ENCODE measurements around the gene PRR33. TPM values are rescaled to one million over a fixed set of nuclear protein-coding genes. Genes with fewer than 3 reads are reported as not detected.

The PRR33 gene
- total RNA-seq, 2 donors from 2014 or later = not detected

GRCh38 chr11:1932681-1933080 is 41.0 kb upstream of the PRR33 start:
- DNase-seq = no peak
- H3K4me1 Mint-ChIP-seq (ENCODE audit: low read depth) = no peaks in the 10 kb centered on the region

GRCh38 chr11:1932105-1932480 is 40.4 kb upstream of the PRR33 start:
- H3K27ac Mint-ChIP-seq = no peak overlapping the region
- H3K4me3 Mint-ChIP-seq = no peak overlapping the region
- peaks cover 9% of the 10 kb centered on the region for H3K27me3 Mint-ChIP-seq (ENCODE audit: low read depth)
- DNase-seq (no peak), ATAC-seq (replicated peaks in 1 of 2) (no peak)
- H3K4me1 Mint-ChIP-seq (ENCODE audit: low read depth) = no peaks in the 10 kb centered on the region
- no peaks in the 10 kb centered on the region for H3K9me3 Mint-ChIP-seq
- H3K36me3 Mint-ChIP-seq (ENCODE audit: insufficient read depth in 2 of 2) = no peaks in the 10 kb centered on the region

More at GRCh38 chr11:1932681-1933080, 41.0 kb upstream of the PRR33 start:
- H3K9me3 Mint-ChIP-seq = no peaks in the 10 kb centered on the region
- no peaks in the 10 kb centered on the region for H3K36me3 Mint-ChIP-seq (ENCODE audit: insufficient read depth in 2 of 2)
- H3K27ac Mint-ChIP-seq = no peak overlapping the region
- H3K27me3 Mint-ChIP-seq (ENCODE audit: low read depth) = peaks cover 9% of the 10 kb centered on the region
- H3K4me3 Mint-ChIP-seq = no peak overlapping the region
- no peak for ATAC-seq (replicated peaks in 1 of 2)

DNA sequence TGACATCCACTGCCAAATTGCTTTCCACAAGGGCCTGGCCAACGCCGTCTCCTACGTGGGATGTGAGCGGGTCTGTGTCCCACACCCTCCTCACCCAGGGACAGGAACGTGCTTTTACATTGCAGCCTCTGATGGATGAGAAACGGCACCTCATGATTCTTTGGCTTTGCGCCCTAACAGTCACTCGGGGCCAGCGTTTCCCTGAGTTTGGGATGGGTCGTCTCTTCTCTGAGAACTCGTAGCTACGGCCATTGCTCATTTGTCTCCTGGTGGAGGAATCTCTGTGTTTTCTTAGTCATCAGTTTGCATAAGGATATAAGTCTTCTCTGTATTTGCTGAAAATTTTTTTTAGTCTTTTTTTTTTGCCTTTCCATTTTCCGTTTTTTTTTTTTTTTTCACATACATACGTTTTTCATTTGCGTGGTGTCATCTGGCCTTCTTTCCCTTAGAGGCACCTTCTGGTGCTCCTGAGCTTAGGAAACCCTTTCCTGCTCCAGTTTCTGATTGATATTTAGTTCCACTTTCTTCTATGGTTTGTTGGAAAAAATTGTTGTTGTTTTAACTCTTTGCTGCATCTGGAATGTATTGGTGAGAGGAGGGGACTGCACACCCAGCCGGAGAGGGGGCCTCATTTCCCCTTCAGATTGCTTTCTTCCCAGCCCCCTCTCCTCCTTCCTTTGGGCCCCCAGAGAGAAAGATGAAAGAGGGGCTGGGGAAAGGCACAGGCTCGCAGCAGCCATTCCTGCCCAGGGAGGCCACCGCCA is 39.8 kb upstream of the PRR33 start:
- Mint-ChIP-seq H3K36me3 (ENCODE audit: insufficient read depth in 2 of 2) (no peaks in the 10 kb centered on the region), H3K9me3 (no peaks in the 10 kb centered on the region), H3K4me1 (ENCODE audit: low read depth) (no peaks in the 10 kb centered on the region), H3K27me3 (ENCODE audit: low read depth) (peaks cover 9% of the 10 kb centered on the region), H3K27ac (no peak overlapping the region), H3K4me3 (no peak overlapping the region)
- DNase-seq (no peak), ATAC-seq (replicated peaks in 1 of 2) (no peak)

GRCh38 chr11:1930462-1930830 is 38.8 kb upstream of the PRR33 start:
- H3K9me3 Mint-ChIP-seq = no peaks in the 10 kb centered on the region
- no peak overlapping the region for H3K27ac Mint-ChIP-seq
- peak in 1 of 2 donors; percentile 20 for ATAC-seq (replicated peaks in 1 of 2)
- H3K4me3 Mint-ChIP-seq = no peak overlapping the region
- H3K27me3 Mint-ChIP-seq (ENCODE audit: low read depth) = peaks cover 9% of the 10 kb centered on the region
- DNase-seq = no peak
- no peaks in the 10 kb centered on the region for H3K4me1 Mint-ChIP-seq (ENCODE audit: low read depth)
- no peaks in the 10 kb centered on the region for H3K36me3 Mint-ChIP-seq (ENCODE audit: insufficient read depth in 2 of 2)

- no peak overlapping the region for H3K27ac Mint-ChIP-seq
- H3K27me3 Mint-ChIP-seq (ENCODE audit: low read depth) = peaks cover 9% of the 10 kb centered on the region
- H3K9me3 Mint-ChIP-seq = no peaks in the 10 kb centered on the region
- no peaks in the 10 kb centered on the region for H3K4me1 Mint-ChIP-seq (ENCODE audit: low read depth)
- no peaks in the 10 kb centered on the region for H3K36me3 Mint-ChIP-seq (ENCODE audit: insufficient read depth in 2 of 2)
- H3K4me3 Mint-ChIP-seq = no peak overlapping the region
- no peak for ATAC-seq (replicated peaks in 1 of 2)
- no peak for DNase-seq
Observed at GRCh38 chr11:1929621-1930461, 38.1 kb upstream of the PRR33 start.

- no peaks in the 10 kb centered on the region for H3K36me3 Mint-ChIP-seq (ENCODE audit: insufficient read depth in 2 of 2)
- no peak overlapping the region for H3K27ac Mint-ChIP-seq
- H3K9me3 Mint-ChIP-seq = no peaks in the 10 kb centered on the region
- no peaks in the 10 kb centered on the region for H3K4me1 Mint-ChIP-seq (ENCODE audit: low read depth)
- ATAC-seq (replicated peaks in 1 of 2) = no peak
- H3K27me3 Mint-ChIP-seq (ENCODE audit: low read depth) = peaks cover 9% of the 10 kb centered on the region
- H3K4me3 Mint-ChIP-seq = no peak overlapping the region
- no peak for DNase-seq
Observed at GRCh38 chr11:1928891-1929541, 37.3 kb upstream of the PRR33 start.

- H3K9me3 Mint-ChIP-seq = no peaks in the 10 kb centered on the region
- no peak overlapping the region for H3K4me3 Mint-ChIP-seq
- H3K36me3 Mint-ChIP-seq (ENCODE audit: insufficient read depth in 2 of 2) = no peaks in the 10 kb centered on the region
- no peaks in the 10 kb centered on the region for H3K4me1 Mint-ChIP-seq (ENCODE audit: low read depth)
- DNase-seq (no peak), ATAC-seq (replicated peaks in 1 of 2) (no peak)
- H3K27ac Mint-ChIP-seq = no peak overlapping the region
- H3K27me3 Mint-ChIP-seq (ENCODE audit: low read depth) = peaks cover 9% of the 10 kb centered on the region
Observed at GRCh38 chr11:1928470-1928890, 36.8 kb upstream of the PRR33 start.

DNA sequence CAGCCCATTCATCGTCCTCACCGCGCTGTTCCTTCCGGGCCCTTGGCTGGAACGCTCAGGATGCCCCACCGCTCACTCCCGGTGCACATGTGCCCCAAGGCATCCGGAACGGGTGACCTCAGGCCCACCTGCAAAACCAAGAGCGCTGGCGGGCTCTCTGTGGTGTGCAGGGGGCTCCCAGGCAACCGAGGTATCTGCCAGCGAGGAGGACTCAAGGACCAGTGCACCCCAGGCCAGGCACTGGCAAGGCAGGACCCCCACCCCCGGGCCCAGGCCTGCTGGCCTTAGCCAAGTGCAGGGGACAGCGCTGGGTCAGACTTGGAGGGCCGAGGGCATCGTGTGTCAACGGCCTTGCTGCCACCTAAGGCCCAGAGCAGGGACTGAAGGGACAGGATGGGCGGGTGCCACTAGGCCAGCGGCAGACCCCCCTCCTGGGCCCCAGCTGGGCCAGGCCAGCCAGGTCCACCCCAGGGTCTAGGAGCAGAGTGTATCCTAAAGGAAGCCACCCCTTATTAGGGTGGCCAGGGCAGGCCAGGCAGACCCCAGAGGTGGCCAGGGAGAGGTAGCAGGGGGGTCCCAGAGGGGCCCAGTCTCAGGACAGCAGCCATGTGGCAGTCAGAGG is 36.3 kb upstream of the PRR33 start:
- no peaks in the 10 kb centered on the region for H3K4me1 Mint-ChIP-seq (ENCODE audit: low read depth)
- H3K27ac Mint-ChIP-seq = no peak overlapping the region
- H3K27me3 Mint-ChIP-seq (ENCODE audit: low read depth) = peaks cover 9% of the 10 kb centered on the region
- no peak overlapping the region for H3K4me3 Mint-ChIP-seq
- no peaks in the 10 kb centered on the region for H3K9me3 Mint-ChIP-seq
- DNase-seq (no peak), ATAC-seq (replicated peaks in 1 of 2) (no peak)
- no peaks in the 10 kb centered on the region for H3K36me3 Mint-ChIP-seq (ENCODE audit: insufficient read depth in 2 of 2)

DNA sequence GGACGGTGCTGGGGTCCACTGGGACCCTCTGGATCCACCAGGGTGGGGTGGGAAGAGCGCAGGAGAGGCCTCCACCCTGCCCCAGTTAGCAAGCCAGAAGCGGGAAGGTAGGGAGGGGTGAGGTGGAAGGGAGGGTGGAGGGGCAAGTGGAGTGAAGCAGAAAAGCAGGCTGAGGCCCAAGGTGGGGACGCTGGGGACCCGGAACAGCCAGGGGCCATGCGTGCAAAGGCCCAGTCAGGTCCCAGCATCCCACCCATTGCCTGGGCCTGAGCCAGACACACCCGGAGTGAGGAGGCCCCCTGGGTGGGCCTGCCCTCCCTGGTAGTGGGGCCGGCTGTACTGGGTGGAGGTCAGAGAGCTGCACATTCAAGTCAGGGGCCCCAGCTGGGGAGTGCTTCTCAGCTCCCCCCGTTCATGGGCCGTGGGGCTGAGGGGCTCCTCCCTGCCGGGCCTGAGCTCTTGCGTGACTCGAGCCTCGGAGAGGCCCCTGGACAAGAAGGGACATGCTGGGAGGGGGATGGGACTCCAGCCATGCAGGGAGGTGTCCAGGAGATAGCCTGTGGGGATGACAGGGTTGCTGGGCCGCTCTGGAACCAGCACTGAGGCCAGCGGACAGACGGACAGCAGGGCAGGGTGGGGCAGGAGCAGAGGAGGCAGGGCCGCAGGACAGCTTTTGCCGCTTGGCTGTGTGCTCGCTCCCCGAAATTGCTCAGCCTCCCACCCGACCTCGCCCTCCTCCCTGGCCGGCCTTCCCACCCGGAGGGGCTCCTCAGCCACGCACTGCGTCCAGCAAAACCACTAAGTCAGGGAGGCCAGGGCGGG is 35.5 kb upstream of the PRR33 start:
- H3K4me1 Mint-ChIP-seq (ENCODE audit: low read depth) = no peaks in the 10 kb centered on the region
- no peak overlapping the region for H3K4me3 Mint-ChIP-seq
- H3K27me3 Mint-ChIP-seq (ENCODE audit: low read depth) = peaks cover 9% of the 10 kb centered on the region
- ATAC-seq (replicated peaks in 1 of 2) (no peak), DNase-seq (no peak)
- no peak overlapping the region for H3K27ac Mint-ChIP-seq
- no peaks in the 10 kb centered on the region for H3K9me3 Mint-ChIP-seq
- H3K36me3 Mint-ChIP-seq (ENCODE audit: insufficient read depth in 2 of 2) = no peaks in the 10 kb centered on the region

GRCh38 chr11:1926156-1927025 is 34.7 kb upstream of the PRR33 start:
- Mint-ChIP-seq H3K4me1 (ENCODE audit: low read depth) (no peaks in the 10 kb centered on the region), H3K4me3 (no peak overlapping the region), H3K9me3 (no peaks in the 10 kb centered on the region), H3K27me3 (ENCODE audit: low read depth) (peaks cover under 1% of the 10 kb centered on the region), H3K27ac (no peak overlapping the region), H3K36me3 (ENCODE audit: insufficient read depth in 2 of 2) (no peaks in the 10 kb centered on the region)
- DNase-seq = no peak
- no peak for ATAC-seq (replicated peaks in 1 of 2)

GRCh38 chr11:1925373-1926155 is 33.9 kb upstream of the PRR33 start:
- Mint-ChIP-seq H3K4me1 (ENCODE audit: low read depth) (no peaks in the 10 kb centered on the region), H3K27ac (no peak overlapping the region), H3K27me3 (ENCODE audit: low read depth) (no peaks in the 10 kb centered on the region), H3K4me3 (no peak overlapping the region), H3K36me3 (ENCODE audit: insufficient read depth in 2 of 2) (no peaks in the 10 kb centered on the region), H3K9me3 (no peaks in the 10 kb centered on the region)
- ATAC-seq (replicated peaks in 1 of 2) (no peak), DNase-seq (no peak)
